HCT116 (cell line): ENCODE measurements around the gene CXCL13. TPM values are rescaled to one million over a fixed set of nuclear protein-coding genes. Genes with fewer than 3 reads are reported as not detected.
A peak's percentile ranks its signal among the peaks of the same experiment; 100 is the strongest.
"Not testable (repeated sequence)": the region's sequence is repeated elsewhere in the genome, so short reads cannot be mapped to it uniquely, and the experiment has no call there.

Experiments
- ATAC-seq: fragments of 200-7000 bp; cut with Tn5 transposase; 2 replicates; pipeline ENCODE4 v1.9.1; 2020; ENCODE audit warnings: mild to moderate bottlenecking, moderate library complexity
- BruUV-seq: library from RNA; stranded (reverse); fragments of 400-500 nt; replicated peaks from 2 replicates; lab custom pipeline; 2021; lab: Mats Ljungman, UMichigan
- CTCF ChIA-PET: fragments of 300-600 bp; sonication (Branson Sonifier 250); formaldehyde crosslinking; loops from one replicate; lab custom pipeline; 2021; ENCODE audit warnings: antibody characterized with exemption; lab: Charles Lee
- POLR2A ChIA-PET: fragments of 300-600, 350-600 bp; sonication (Branson Sonifier 250); formaldehyde crosslinking; loops from one replicate; lab custom pipeline; 2021; ENCODE audit warnings: antibody characterized with exemption; lab: Charles Lee
- RAD21 ChIA-PET, 2 experiments: fragments of 300-600 bp; sonication (Branson Sonifier 250); formaldehyde crosslinking; loops; one replicate each; lab custom pipeline; 2023; ENCODE audit warnings: low total read pairs in 2 of 2; ENCODE audit not compliant: uncharacterized antibody in 2 of 2, unreplicated experiment in 2 of 2, low non-redundant PET in 1 of 2; lab: Charles Lee
- DNase-seq: peaks from one replicate; pipeline ENCODE4 v3.0.0-alpha.2; 2010; ENCODE audit warnings: low read depth, low spot score
- H2AFZ ChIP-seq: fragments of 200-600 bp; shearing (Covaris generic), sonication (generic); 2 replicates; pipeline ENCODE4 v1.6.1; 2017; ENCODE audit warnings: low read depth, mixed run types, mixed read lengths, antibody characterized with exemption, low read length; ENCODE audit not compliant: poor library complexity, severe bottlenecking
- H3K27ac ChIP-seq: 2 replicates; pipeline ENCODE4 v1.5.1; 2012; ENCODE audit warnings: low read depth, low read length
- H3K27me3 ChIP-seq: fragments of 200-600 bp; sonication (generic); 2 replicates; pipeline ENCODE4 v1.6.1; 2016; ENCODE audit warnings: mixed run types, low read length, mixed read lengths; ENCODE audit not compliant: insufficient read depth
- H3K36me3 ChIP-seq, 2 experiments: fragments of 200-500 bp in 1 of 2; fragments of 200-600 bp in 1 of 2; sonication (Bioruptor generic) in 1 of 2; sonication (generic) in 1 of 2; 2 replicates each; pipeline versions ENCODE4 v1.5.1 to v1.6.1; 2014 to 2016; ENCODE audit warnings: low read length in 2 of 2, inconsistent platforms in 1 of 2, mixed read lengths in 1 of 2, mixed run types in 1 of 2; ENCODE audit not compliant: insufficient read depth in 2 of 2, control insufficient read depth in 1 of 2
- H3K4me1 ChIP-seq, 2 experiments: fragments of 200-600 bp in 1 of 2; sonication (generic) in 1 of 2; 2 replicates each; pipeline versions ENCODE4 v1.5.1 to v1.6.1; 2012 to 2017; ENCODE audit warnings: low read length in 2 of 2, inconsistent platforms in 1 of 2, mild to moderate bottlenecking in 1 of 2, mixed read lengths in 1 of 2, mixed run types in 1 of 2, moderate library complexity in 1 of 2; ENCODE audit not compliant: insufficient read depth in 2 of 2, control insufficient read depth in 1 of 2
- H3K4me2 ChIP-seq: fragments of 200-600 bp; sonication (generic); 2 replicates; pipeline ENCODE4 v1.6.1; 2017; ENCODE audit warnings: mixed run types, low read length, mixed read lengths
- H3K4me3 ChIP-seq, 2 experiments: fragments of 200-600 bp in 1 of 2; sonication (generic) in 1 of 2; replicated peaks in 1 of 2; 2 replicates each; pipeline ENCODE4 v1.5.1; 2011 to 2016; ENCODE audit warnings: low read length in 2 of 2, control low read depth in 1 of 2, low read depth in 1 of 2, mild to moderate bottlenecking in 1 of 2, mixed read lengths in 1 of 2, mixed run types in 1 of 2
- H3K79me2 ChIP-seq: fragments of 200-600 bp; sonication (generic); 2 replicates; pipeline ENCODE4 v1.6.1; 2017; ENCODE audit warnings: mild to moderate bottlenecking, mixed run types, low read length, moderate library complexity, mixed read lengths; ENCODE audit not compliant: insufficient read depth
- H3K9ac ChIP-seq: fragments of 200-600 bp; sonication (generic); 2 replicates; pipeline ENCODE4 v1.6.1; 2016; ENCODE audit warnings: low read length, mixed read lengths
- H3K9me2 ChIP-seq: fragments of 200-600 bp; sonication (generic), shearing (Covaris generic); 2 replicates; pipeline ENCODE4 v1.6.1; 2017; ENCODE audit warnings: mixed run types, mild to moderate bottlenecking, moderate library complexity; ENCODE audit not compliant: insufficient read depth
- H3K9me3 ChIP-seq, 2 experiments: fragments of 200-500 bp in 1 of 2; fragments of 200-600 bp in 1 of 2; sonication (Bioruptor generic) in 1 of 2; sonication (generic) in 1 of 2; 2 replicates each; pipeline ENCODE4 v1.6.1; 2014 to 2017; ENCODE audit warnings: low read length in 2 of 2, mixed read lengths in 2 of 2, inconsistent platforms in 1 of 2, low read depth in 1 of 2, mild to moderate bottlenecking in 1 of 2, mixed run types in 1 of 2, moderate library complexity in 1 of 2; ENCODE audit not compliant: control insufficient read depth in 1 of 2, insufficient read depth in 1 of 2
- H4K20me1 ChIP-seq: fragments of 200-600 bp; sonication (generic), shearing (Covaris generic); 2 replicates; pipeline ENCODE4 v1.6.1; 2017; ENCODE audit warnings: mixed run types, mild to moderate bottlenecking, moderate library complexity; ENCODE audit not compliant: insufficient read depth
- ELF1 ChIP-seq: IDR thresholded peaks from 2 replicates; pipeline ENCODE4 v1.6.1; 2012; ENCODE audit warnings: low read depth, borderline replicate concordance
- EZH2phosphoT487 ChIP-seq: fragments of 200-600 bp; IDR thresholded peaks from 2 replicates; pipeline ENCODE4 v1.6.1; 2018; ENCODE audit warnings: antibody characterized with exemption, borderline replicate concordance
- JUND ChIP-seq: IDR thresholded peaks from 2 replicates; pipeline ENCODE4 v1.6.1; 2012
- MAX ChIP-seq: IDR thresholded peaks from 2 replicates; pipeline ENCODE4 v1.6.1; 2012
- POLR2A ChIP-seq: IDR thresholded peaks from 2 replicates; pipeline ENCODE4 v1.7.0; 2011; ENCODE audit warnings: borderline replicate concordance; ENCODE audit not compliant: insufficient read depth, insufficient read length; ENCODE audit errors: extremely low read depth
- RAD21 ChIP-seq: IDR thresholded peaks from 2 replicates; pipeline ENCODE4 v1.6.1; 2012; ENCODE audit warnings: low read depth, mild to moderate bottlenecking
- SIN3A ChIP-seq: IDR thresholded peaks from 2 replicates; pipeline ENCODE4 v1.6.1; 2012; ENCODE audit warnings: low read depth
- TCF7L2 ChIP-seq: IDR thresholded peaks from 2 replicates; pipeline ENCODE4 v1.7.0; 2011; ENCODE audit warnings: borderline replicate concordance, inconsistent platforms; ENCODE audit not compliant: insufficient read depth, insufficient read length; ENCODE audit errors: extremely low read depth
- intact Hi-C: fragments of 100-400 bp; cut with micrococcal nuclease; formaldehyde crosslinking; loops from 2 replicates; pipeline ENCODE4 v1.10.0; 2022
- total RNA-seq: library from RNA; stranded (reverse); gene quantifications from one replicate; pipeline ENCODE4 v1.2.1, GENCODE V29; 2021; ENCODE audit not compliant: unreplicated experiment

The CXCL13 gene
- total RNA-seq, 1 experiment from 2014 or later: not detected

GRCh38 chr4:77635876-77636275, 30.3 kb downstream of the CXCL13 start:
- Histone ChIP-seq H3K79me2 (no peaks in the 10 kb centered on the region), H3K4me3 (no peak overlapping the region), H3K36me3 (no peaks in the 10 kb centered on the region), H3K9me3 (no peaks in the 10 kb centered on the region), H3K27ac (no peak overlapping the region), H3K9me2 (no peaks in the 10 kb centered on the region), H3K9ac (no peak overlapping the region), H3K4me2 (no peak overlapping the region), H4K20me1 (no peaks in the 10 kb centered on the region), H2AFZ (no peak overlapping the region), H3K27me3 (no peaks in the 10 kb centered on the region), H3K4me1 (peaks cover 0 to 11% of the 10 kb centered on the region in 2 experiments; a peak in 2 of 4 replicates)
- intact Hi-C loops: no loop called here
- RAD21 ChIA-PET: no interaction called here
- DNase-seq (no peak), ATAC-seq (no peak)
- no peak for TF ChIP-seq POLR2A
- no peak for TF ChIP-seq ELF1
- no TSS peak for BruUV-seq
- POLR2A ChIA-PET: no interaction called here
- CTCF ChIA-PET: no interaction called here

- CTCF ChIA-PET: no interaction called here
Measured at GRCh38 chr4:77636902-77637301, 31.3 kb downstream of the CXCL13 start.

GRCh38 chr4:77644069-77644468, 38.4 kb downstream of the CXCL13 start:
- H3K9me3 ChIP-seq, H3K27me3 ChIP-seq, H3K4me1 ChIP-seq, H3K27ac ChIP-seq, H3K4me3 ChIP-seq, CTCF ChIA-PET, POLR2A ChIA-PET, H2AFZ ChIP-seq, H3K4me2 ChIP-seq, H3K9me2 ChIP-seq, H3K79me2 ChIP-seq, H3K9ac ChIP-seq, H3K36me3 ChIP-seq, DNase-seq, intact Hi-C loops, H4K20me1 ChIP-seq, RAD21 ChIA-PET, ATAC-seq, BruUV-seq: not testable (repeated sequence)

More at GRCh38 chr4:77636902-77637301, 31.3 kb downstream of the CXCL13 start:
- H3K27me3 ChIP-seq: no peaks in the 10 kb centered on the region
- peak; percentile 7 for DNase-seq
- H4K20me1 ChIP-seq: no peaks in the 10 kb centered on the region
- no peak overlapping the region for H3K27ac ChIP-seq
- TF ChIP-seq RAD21 (no peak), TCF7L2 (no peak), JUND (peak; percentile 37; the same call in 1 of the 2 replicates), EZH2phosphoT487 (no peak), POLR2A (no peak), MAX (peak; percentile 28; the same call in 1 of the 2 replicates), SIN3A (no peak)
- H3K9ac ChIP-seq: no peak overlapping the region
- H2AFZ ChIP-seq: peak overlapping the region; percentile 80
- no peak overlapping the region for H3K4me2 ChIP-seq
- POLR2A ChIA-PET: no interaction called here
- no peaks in the 10 kb centered on the region for H3K79me2 ChIP-seq
- intact Hi-C loops: no loop called here
- RAD21 ChIA-PET: no interaction called here
- peak; percentile 55; the same call in 1 of the 2 replicates for ATAC-seq
- H3K9me3 ChIP-seq: no peaks in the 10 kb centered on the region
- H3K4me1 ChIP-seq: peaks cover 0 to 11% of the 10 kb centered on the region in 2 experiments; a peak in 2 of 4 replicates
- H3K4me3 ChIP-seq: no peak overlapping the region
- no peaks in the 10 kb centered on the region for H3K36me3 ChIP-seq
- no peaks in the 10 kb centered on the region for H3K9me2 ChIP-seq
- BruUV-seq: no TSS peak
